Measurements from ENCODE around the gene DOK6. TPM values are rescaled to one million over a fixed set of nuclear protein-coding genes. Genes with fewer than 3 reads are reported as not detected.

Gene DOK6
- total and polyA plus RNA-seq, 11 donors = 0.46 to 9.7 (median 2.9) TPM

DNA sequence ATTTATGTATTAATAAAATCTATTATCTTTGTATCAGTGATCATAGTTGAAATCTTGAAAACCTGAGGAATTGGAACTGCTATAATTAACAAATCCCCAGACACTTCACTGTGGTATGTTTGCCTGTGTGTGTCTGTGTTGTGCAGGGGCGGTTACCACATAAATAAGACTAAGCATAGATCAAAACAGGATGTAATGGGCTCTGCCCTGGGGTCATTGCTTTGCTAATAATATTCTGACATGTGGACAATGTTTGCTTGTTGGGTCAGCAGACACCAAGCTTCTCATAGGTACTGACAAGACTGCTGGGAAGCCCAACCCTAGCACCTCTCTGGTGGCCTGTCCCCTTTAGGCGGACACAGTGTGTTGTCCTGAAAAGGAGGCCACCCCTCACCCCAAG lies 35.8 kb upstream of the DOK6 start:
- TF ChIP-seq CTCF (IDR thresholded peaks at IDR 0.05) (no peak), POLR2A (IDR thresholded peaks at IDR 0.05) (no peak)
- H3K4me3 ChIP-seq = no peak overlapping the region
- no peak overlapping the region for H3K27ac ChIP-seq
- ATAC-seq (no peak), DNase-seq (no peak)
- intact Hi-C loops (cut with DNase I) = no loop called here
- WGBS, 4 donors = 45 to 77% (median 63%) methylated on average over 2 of the region's 2 CpGs
- H3K4me1 ChIP-seq = no peaks in the 10 kb centered on the region
- no peaks in the 10 kb centered on the region for H3K36me3 ChIP-seq
- H3K27me3 ChIP-seq = no peaks in the 10 kb centered on the region
- H3K9me3 ChIP-seq = peaks cover 0 to 5% (median 0%) of the 10 kb centered on the region in 12 donors

DNA sequence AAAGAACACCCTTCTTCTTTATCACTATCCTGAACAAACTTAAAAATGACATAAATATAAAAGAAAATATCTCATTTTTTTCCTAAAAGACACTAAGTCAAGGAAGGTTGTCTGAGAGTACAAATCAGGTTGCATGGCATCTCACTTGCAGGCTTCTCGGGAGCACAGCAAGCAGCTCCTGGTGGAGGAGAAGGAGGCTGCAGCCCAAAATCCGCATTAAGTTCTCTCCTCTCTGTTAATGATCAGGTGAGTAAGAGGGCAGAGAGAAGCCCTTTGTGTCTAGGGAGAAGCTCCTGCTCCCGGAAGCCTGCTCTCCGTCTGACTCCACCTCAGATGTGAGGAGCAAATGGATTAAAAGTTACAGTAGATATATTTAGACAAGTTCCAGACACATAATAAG lies 35.0 kb upstream of the DOK6 start:
- H3K9me3 ChIP-seq = no peaks in the 10 kb centered on the region
- TF ChIP-seq CTCF (IDR thresholded peaks at IDR 0.05) = no peak
- no peak for TF ChIP-seq POLR2A (IDR thresholded peaks at IDR 0.05)
- no peak for ATAC-seq
- intact Hi-C loops (cut with DNase I) = no loop called here
- no peak overlapping the region for H3K27ac ChIP-seq
- no peaks in the 10 kb centered on the region for H3K36me3 ChIP-seq
- no peaks in the 10 kb centered on the region for H3K27me3 ChIP-seq
- no peak for DNase-seq
- no peaks in the 10 kb centered on the region for H3K4me1 ChIP-seq
- H3K4me3 ChIP-seq = no peak overlapping the region
- WGBS, 4 donors = 81 to 87% (median 85%) methylated on average over 4 of the region's 4 CpGs

- intact Hi-C loops (cut with DNase I) = no loop called here
- Histone ChIP-seq H3K4me3 (no peak overlapping the region), H3K36me3 (no peaks in the 10 kb centered on the region), H3K27me3 (no peaks in the 10 kb centered on the region), H3K4me1 (no peaks in the 10 kb centered on the region), H3K9me3 (no peaks in the 10 kb centered on the region), H3K27ac (no peak overlapping the region)
- 90 to 97% (median 93%) methylated on average over 2 of the region's 2 CpGs for WGBS, 4 donors
- no peak for DNase-seq
- no peak for ATAC-seq
- TF ChIP-seq CTCF (IDR thresholded peaks at IDR 0.05) = no peak
- TF ChIP-seq POLR2A (IDR thresholded peaks at IDR 0.05) = no peak
These were observed 33.6 kb upstream of the DOK6 start for GRCh38 chr18:69367104-69367503.

- DNase-seq (no peak), ATAC-seq (no peak)
- Histone ChIP-seq H3K27me3 (no peaks in the 10 kb centered on the region), H3K9me3 (no peaks in the 10 kb centered on the region), H3K4me3 (no peak overlapping the region), H3K36me3 (no peaks in the 10 kb centered on the region), H3K4me1 (no peaks in the 10 kb centered on the region), H3K27ac (no peak overlapping the region)
- WGBS, 4 donors = 55 to 84% (median 74%) methylated on average over 2 of the region's 2 CpGs
- intact Hi-C loops (cut with DNase I) = no loop called here
- TF ChIP-seq POLR2A (IDR thresholded peaks at IDR 0.05) (no peak), CTCF (IDR thresholded peaks at IDR 0.05) (no peak)
These were observed 29.0 kb upstream of the DOK6 start for GRCh38 chr18:69371729-69372128.
